Measurements from ENCODE around the gene OR5A2.
A peak's percentile ranks its signal among the peaks of the same experiment; 100 is the strongest.

Gene OR5A2

DNA sequence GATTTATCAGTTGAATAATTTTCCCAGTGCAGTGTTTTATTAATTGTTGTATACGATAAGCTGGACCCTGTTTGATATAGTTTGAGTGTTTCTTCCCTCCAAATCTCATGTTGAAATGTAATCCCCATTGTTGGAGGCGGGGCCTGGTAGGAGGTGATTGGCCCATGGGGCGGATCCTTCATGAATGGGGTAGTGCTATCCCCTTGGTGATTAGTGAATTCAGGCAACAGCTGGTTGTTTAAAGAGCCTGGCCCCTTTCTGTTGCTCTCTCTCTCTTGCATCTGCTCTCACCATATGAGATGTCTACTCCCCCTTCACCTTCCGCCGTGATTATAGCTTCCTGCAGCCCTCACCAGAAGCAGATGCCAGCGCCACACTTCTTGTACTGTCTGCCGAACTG is 11.6 kb upstream of the OR5A2 start:
- TF ChIP-seq, protein P1, sequence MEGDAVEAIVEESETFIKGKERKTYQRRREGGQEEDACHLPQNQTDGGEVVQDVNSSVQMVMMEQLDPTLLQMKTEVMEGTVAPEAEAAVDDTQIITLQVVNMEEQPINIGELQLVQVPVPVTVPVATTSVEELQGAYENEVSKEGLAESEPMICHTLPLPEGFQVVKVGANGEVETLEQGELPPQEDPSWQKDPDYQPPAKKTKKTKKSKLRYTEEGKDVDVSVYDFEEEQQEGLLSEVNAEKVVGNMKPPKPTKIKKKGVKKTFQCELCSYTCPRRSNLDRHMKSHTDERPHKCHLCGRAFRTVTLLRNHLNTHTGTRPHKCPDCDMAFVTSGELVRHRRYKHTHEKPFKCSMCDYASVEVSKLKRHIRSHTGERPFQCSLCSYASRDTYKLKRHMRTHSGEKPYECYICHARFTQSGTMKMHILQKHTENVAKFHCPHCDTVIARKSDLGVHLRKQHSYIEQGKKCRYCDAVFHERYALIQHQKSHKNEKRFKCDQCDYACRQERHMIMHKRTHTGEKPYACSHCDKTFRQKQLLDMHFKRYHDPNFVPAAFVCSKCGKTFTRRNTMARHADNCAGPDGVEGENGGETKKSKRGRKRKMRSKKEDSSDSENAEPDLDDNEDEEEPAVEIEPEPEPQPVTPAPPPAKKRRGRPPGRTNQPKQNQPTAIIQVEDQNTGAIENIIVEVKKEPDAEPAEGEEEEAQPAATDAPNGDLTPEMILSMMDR (conservative IDR thresholded peaks at IDR 0.05) = no peak
- H3K27ac ChIP-seq = no peak overlapping the region

DNA sequence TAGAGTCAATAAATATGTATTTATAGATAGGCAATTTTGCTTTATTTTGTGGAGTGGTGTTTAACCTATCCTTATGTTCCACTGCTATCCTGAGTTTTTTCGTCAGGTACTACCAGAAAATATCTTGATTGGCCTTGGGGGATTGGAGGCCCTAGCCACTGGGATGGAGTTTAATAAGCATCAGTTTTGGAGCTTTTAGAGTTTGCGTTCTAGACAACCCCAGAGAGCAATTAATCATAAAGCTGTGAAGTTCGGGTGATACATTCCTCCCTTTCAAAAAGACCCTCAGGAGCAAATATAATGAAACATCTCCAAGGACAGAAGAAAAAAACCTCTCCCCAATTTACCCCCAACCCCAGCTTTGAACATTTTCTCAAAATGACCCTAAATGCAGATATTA is 10.0 kb upstream of the OR5A2 start, which contains the start of gene OR5A1:
Gene OR5A1 (plus strand): TSS at position 301 of the 400 bp plus-strand sequence. CDS start 6,700 bp downstream, outside the sequence.
- TF ChIP-seq, protein P1 (conservative IDR thresholded peaks at IDR 0.05) = no peak
- no peak within 1 kb of the TSS for H3K27ac ChIP-seq

DNA sequence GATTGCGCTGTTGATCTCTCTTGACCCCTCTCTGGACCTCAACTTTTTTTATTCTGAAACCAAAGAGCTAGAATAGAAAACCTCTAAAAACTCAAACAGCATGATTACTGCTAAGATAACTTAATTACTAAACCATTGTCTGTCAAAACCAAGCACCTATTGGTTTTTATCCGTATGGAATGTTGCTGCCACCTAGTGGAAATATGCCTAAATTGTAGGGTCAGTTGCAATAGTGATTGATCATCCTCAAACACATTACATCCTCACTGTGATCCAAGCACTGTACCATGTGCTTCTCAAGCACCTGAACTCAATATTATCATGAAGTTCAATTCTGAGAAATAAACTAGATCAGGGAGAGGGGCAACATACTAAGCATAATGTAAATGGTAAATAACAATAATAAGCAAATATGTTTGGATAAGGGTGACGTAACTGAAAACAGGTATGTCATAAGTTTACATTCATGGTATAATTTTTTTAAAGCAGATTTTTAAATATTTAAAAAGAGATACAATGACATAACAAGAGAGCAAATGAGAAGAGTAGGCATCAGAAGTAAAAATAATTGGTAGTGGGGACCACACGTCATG is 3.8 kb upstream of the OR5A2 start:
- TF ChIP-seq, protein P1 (conservative IDR thresholded peaks at IDR 0.05) = peak; percentile 93
- no peak for TF ChIP-seq ZFX (IDR thresholded peaks at IDR 0.05)
- H3K27ac ChIP-seq = no peak overlapping the region

DNA sequence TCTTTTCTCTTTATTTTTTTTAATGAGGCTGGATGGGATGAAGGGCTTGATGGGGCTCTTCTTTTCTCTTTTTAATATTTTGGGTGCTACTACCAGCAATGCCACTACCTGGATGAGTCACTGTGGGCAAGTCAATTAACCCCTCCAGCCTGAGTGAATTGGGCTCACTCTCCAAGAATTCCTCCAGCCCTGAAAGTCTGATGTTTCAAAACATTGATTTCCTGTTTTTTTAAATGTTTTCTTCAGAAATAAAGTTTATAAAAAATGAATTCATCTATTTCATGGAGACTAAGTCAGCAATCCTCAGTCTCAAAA is 812 bp upstream of the OR5A2 start:
- TF ChIP-seq, protein P1 (conservative IDR thresholded peaks at IDR 0.05) = no peak
- TF ChIP-seq ZFX (IDR thresholded peaks at IDR 0.05) = no peak
- no peak overlapping the region for H3K27ac ChIP-seq

DNA sequence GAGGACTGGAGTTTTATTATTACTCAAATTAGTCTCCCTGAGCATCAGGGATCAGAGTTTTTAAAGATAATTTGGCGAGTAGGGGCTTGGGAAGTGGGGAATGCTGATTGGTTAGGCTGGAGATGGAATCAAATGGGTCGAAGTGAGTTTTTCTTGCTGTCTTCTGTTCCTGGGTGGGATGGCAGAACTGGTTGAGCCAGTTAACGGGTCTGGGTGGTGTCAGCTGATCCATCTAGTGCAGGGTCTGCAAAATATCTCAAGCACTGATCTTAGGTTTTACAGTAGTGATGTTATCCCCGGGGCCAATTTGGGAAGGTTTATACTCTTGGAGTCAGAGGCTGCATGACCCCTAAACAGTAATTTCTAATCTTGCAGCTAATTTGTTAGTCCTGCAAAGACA is 1.1 kb downstream of the OR5A2 start:
- H3K27ac ChIP-seq = no peak overlapping the region
- no peak for TF ChIP-seq ZFX (IDR thresholded peaks at IDR 0.05)
- TF ChIP-seq, protein P1 (conservative IDR thresholded peaks at IDR 0.05) = no peak

DNA sequence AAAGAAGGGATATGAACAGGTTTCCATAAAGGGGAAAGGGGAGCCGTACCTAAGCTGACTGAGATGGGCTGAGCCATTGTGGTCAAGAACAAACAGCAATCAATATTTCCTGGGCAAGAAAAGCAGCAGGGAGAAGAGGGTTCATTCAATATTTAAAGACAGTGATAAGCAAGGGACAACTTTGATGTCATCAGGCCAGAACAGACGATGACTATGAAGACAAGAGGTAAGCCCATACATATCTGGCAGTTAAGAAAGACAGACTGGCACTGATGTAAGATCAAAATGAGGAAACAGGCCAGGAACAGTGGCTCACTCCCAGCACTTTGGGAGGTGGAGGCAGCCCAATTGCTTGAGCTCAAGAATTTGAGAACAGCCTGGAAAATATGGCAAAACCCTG is 2.4 kb downstream of the OR5A2 start:
- TF ChIP-seq, protein P1 (conservative IDR thresholded peaks at IDR 0.05) = no peak
- TF ChIP-seq ZFX (IDR thresholded peaks at IDR 0.05) = no peak
- H3K27ac ChIP-seq = no peak overlapping the region

DNA sequence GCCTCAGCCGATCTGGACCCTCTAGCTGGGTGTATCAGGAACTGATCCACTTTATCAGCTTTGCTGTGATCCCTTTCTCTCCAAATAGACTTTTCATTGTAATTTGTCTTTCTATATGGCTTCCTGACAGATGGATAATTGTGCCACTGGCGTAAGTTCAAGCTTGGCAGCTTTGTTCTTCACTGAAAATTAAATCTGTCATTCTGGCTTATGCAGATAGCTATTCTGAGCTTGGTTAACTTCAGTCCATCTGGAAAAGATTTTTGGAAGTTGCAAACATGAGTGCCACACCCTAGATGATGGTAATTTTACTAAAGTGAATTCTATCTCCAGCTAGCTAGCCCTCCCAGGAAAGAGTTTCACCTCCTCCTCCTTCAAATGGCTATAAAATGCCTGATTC is 8.1 kb downstream of the OR5A2 start:
- H3K27ac ChIP-seq = no peak overlapping the region
- no peak for TF ChIP-seq ZFX (IDR thresholded peaks at IDR 0.05)
- TF ChIP-seq, protein P1 (conservative IDR thresholded peaks at IDR 0.05) = no peak
